HG03439 (cell line): ENCODE measurements around the gene DACH1.

Experiments used
- ATAC-seq: cut with Tn5 transposase; IDR thresholded peaks from one replicate; pipeline ENCODE4 v1.9.1; 2021; ENCODE audit warnings: mild to moderate bottlenecking, moderate library complexity; ENCODE audit not compliant: unreplicated experiment

Gene DACH1

DNA sequence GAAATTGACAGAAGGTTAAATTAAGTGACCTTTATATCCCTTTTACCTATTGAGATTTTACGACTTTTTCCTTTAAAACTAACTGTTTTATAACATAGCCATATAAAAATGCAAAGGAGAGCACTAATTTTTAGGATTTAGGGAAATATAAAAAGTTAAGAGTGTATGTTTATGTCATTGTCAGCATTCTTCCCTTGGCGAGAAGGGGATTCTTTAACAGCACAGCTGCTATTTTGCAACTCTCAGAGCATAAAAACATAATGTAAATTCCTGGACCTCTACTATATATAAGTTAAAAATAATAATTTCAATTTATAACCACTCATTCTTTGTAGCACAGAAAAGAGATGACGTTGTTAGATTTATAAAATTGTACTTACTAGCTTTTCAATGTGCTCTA, 363.2 kb downstream of the DACH1 start:
- no peak for ATAC-seq

DNA sequence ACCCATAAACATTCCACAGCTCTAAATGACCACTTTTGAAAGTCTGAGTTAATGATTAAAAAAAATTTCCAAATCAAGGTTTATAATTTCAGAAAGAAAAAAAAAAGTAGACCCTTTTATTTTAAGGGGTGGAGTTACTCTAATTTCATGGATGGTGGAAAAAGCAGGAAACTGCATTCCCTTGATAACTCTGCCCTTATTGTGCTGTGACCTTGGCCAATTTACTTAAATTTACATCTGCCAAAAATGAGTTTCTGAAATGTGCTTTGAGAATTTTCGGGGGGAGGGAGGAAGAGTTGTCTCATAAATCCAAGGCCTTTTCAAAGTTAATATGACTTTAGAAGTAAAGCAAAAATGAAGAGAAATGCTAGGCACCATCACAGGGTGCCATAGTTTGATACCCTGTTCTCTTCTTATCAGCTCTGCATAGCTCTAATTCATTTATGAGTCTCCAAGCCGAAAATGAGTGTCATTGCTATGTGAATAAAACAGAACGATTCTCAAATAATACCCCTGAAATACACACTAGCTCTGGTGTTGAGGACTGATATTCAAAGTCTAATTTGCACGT, 367.0 kb downstream of the DACH1 start:
- no peak for ATAC-seq

GRCh38 chr13:71499235-71499634, 367.8 kb downstream of the DACH1 start:
- ATAC-seq, result no peak

DNA sequence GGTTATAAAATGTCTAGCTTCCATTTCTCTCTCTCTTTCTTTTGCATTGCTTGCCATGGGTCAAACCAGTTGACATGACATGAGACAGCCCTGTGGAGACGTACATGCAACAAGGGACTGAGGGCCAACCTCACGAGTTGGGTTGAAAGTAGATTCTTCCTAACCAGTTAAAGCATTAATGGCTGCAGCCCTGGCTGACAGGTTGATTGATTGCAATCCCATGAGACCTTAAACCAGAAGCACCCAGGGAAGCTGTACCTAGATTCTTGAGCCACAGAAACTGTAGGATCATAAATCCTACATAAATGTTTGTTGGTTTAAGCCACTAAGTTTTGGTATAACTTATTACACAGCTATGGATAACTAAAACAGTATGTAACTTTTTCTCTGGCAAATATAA, 373.8 kb downstream of the DACH1 start:
- ATAC-seq, result no peak

GRCh38 chr13:71492346-71492871, 374.6 kb downstream of the DACH1 start:
- ATAC-seq, result no peak

GRCh38 chr13:71491010-71491409, 376.0 kb downstream of the DACH1 start:
- no peak for ATAC-seq

- no peak for ATAC-seq
These were observed 378.0 kb downstream of the DACH1 start for GRCh38 chr13:71489041-71489440.

GRCh38 chr13:71488201-71488600, 378.8 kb downstream of the DACH1 start:
- ATAC-seq, result no peak

- ATAC-seq, result no peak
These were observed 381.1 kb downstream of the DACH1 start for GRCh38 chr13:71485913-71486312.

- no peak for ATAC-seq
These were observed 383.3 kb downstream of the DACH1 start for GRCh38 chr13:71483733-71484132.

- no peak for ATAC-seq
These were observed 385.5 kb downstream of the DACH1 start for GRCh38 chr13:71481501-71481900.

GRCh38 chr13:71481046-71481445, 386.0 kb downstream of the DACH1 start:
- ATAC-seq, result no peak

DNA sequence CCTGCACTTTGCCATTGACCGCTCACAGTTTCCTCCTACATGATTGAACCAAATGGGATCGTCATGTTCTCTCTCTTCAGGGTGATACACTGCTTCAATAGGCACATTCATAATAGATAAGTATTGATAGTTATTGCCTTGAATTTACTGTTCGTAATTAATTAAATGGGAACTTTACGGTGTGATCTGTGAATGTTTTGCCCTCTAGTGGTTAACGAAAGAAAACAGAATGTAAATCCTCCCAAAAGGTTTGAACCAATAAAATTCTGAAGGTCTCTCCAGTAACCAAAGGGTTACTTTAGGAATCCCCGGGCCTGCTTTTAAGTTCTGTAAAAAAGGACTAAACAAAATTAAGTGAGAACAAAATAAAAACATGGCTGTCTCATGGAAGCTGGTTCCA, 389.3 kb downstream of the DACH1 start:
- ATAC-seq, result no peak

GRCh38 chr13:71474936-71475335, 392.1 kb downstream of the DACH1 start:
- ATAC-seq, result no peak

DNA sequence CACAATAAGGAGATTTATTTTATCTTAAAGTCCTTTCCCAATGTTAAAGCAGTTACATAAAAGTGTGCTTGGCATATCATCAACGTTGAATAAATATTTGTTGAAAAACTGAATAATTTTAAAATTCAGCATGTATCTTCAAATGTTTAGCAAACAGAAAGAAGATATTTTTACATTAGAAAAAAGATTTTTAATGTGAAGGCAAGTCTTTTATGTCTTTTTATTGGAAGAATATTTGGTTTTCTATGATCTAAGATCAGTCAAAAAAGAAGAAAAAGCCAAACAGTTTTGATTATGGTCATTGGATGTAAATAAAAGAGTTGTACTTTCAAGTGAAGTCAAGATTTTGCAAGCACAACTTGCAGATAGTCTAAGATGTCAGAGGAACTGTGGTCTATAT, 397.4 kb downstream of the DACH1 start:
- no peak for ATAC-seq

DNA sequence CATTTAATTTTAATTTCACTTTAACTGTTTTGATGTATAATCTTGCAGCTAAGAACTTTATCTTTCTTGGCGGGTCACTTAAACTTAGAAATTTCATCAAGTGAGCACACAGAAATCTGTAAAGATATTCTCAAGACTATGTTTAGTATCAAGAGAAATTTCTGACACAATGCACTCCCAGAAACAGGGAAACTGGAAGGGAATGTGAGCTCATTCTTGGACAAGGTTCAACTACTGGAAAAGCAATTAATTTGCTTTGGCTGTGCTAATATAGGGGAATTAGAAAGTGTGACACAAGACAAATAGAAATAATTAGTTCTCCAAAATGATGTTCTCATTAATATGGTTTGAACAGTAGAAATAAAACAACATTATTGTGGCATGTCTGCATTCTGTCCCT, 402.3 kb downstream of the DACH1 start:
- ATAC-seq, result no peak

GRCh38 chr13:71461892-71462291, 405.1 kb downstream of the DACH1 start:
- ATAC-seq, result no peak

DNA sequence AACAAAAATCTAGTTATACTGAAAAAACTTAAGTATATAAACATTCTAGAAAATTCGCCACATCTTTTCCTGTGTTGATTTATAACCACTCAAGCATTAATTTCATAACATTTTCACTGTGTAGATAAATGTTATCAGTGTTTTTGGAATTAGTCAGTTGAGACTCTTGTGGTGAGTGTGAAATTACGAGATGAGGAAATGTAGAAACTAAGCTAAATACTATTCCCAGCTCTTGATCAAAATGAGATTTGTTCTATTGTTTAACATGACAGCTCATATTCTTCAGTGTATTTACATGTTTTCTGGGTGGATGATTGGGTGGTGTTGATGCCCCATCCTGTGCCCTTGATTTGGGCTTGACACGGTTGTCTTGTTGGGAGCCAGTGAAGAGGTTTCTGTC, 406.8 kb downstream of the DACH1 start:
- peak; percentile 67 for ATAC-seq

DNA sequence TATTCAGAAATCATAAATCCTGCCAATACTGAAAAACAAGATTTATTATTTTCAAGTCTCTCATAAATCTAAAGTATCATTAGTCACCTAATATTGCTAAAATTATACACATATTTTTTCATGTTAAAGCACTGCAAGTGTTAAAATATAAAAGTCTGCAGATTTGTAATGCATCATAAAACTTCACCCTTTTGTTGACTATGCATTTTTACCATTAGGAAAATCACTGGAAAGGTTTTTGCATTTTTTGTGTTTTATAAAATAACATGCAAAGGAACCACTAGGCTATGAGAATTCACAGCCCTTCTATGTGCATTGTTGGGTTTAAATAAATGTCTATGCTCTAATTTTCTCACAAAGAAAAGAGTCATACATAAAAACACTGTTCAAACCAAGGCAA, 407.3 kb downstream of the DACH1 start:
- peak; percentile 13 for ATAC-seq

GRCh38 chr13:71457645-71458044, 409.4 kb downstream of the DACH1 start:
- no peak for ATAC-seq

GRCh38 chr13:71456136-71456535, 410.9 kb downstream of the DACH1 start:
- no peak for ATAC-seq

GRCh38 chr13:71454509-71454908, 412.5 kb downstream of the DACH1 start:
- ATAC-seq, result no peak

GRCh38 chr13:71448080-71448630, 418.8 kb downstream of the DACH1 start:
- no peak for ATAC-seq
